Endothelial cell of umbilical vein (primary cell): ENCODE results near the gene ALG5. TPM values are rescaled to one million over a fixed set of nuclear protein-coding genes. Genes with fewer than 3 reads are reported as not detected.

Experiments
- BruUV-seq: library from RNA; stranded (reverse); fragments of 400-500 nt; replicated peaks from 2 replicates; lab custom pipeline; 2021; lab: Mats Ljungman, UMichigan
- CTCF ChIA-PET: fragments of 300-600, 350-600 bp; sonication (Branson Sonifier 250); formaldehyde crosslinking; loops from one replicate; lab custom pipeline; 2021; ENCODE audit warnings: antibody characterized with exemption, inconsistent platforms; lab: Charles Lee
- POLR2A ChIA-PET: fragments of 300-600, 350-600 bp; sonication (Branson Sonifier 250); formaldehyde crosslinking; loops from one replicate; lab custom pipeline; 2021; ENCODE audit warnings: antibody characterized with exemption, inconsistent platforms; lab: Charles Lee
- DNase-seq: peaks from one replicate; pipeline ENCODE4 v3.0.0-alpha.2; 2011; ENCODE audit warnings: low read depth, low spot score
- FAIRE-seq: peaks from 2 replicates; lab custom pipeline; 2011; peaks lifted over from hg19 to GRCh38; lab: Jason Lieb, UNC
- H2AFZ ChIP-seq: 2 replicates; pipeline ENCODE4 v1.6.0; 2012; ENCODE audit warnings: low read depth, low read length, control low read depth, inconsistent platforms
- H3K27ac ChIP-seq: 2 replicates; pipeline ENCODE4 v1.5.1; 2011; ENCODE audit warnings: low read depth, mild to moderate bottlenecking, control low read depth, low read length, moderate library complexity; ENCODE audit not compliant: insufficient read depth
- H3K27me3 ChIP-seq, 2 experiments: 2 replicates each; pipeline versions ENCODE4 v1.6.0 to v1.6.1; 2011; ENCODE audit warnings: low read length in 2 of 2, mixed read lengths in 1 of 2; ENCODE audit not compliant: control insufficient read depth in 2 of 2, insufficient read depth in 2 of 2
- H3K36me3 ChIP-seq, 2 experiments: 2 replicates in 1 of 2; 3 replicates in 1 of 2; pipeline ENCODE4 v1.5.1; 2011; ENCODE audit warnings: low read length in 2 of 2, mild to moderate bottlenecking in 1 of 2, moderate library complexity in 1 of 2; ENCODE audit not compliant: control insufficient read depth in 2 of 2, insufficient read depth in 2 of 2; ENCODE audit errors: extremely low read depth in 1 of 2
- H3K4me1 ChIP-seq: 3 replicates; pipeline ENCODE4 v1.5.1; 2011; ENCODE audit warnings: mild to moderate bottlenecking, low read length; ENCODE audit not compliant: control insufficient read depth, insufficient read depth; ENCODE audit errors: extremely low read depth
- H3K4me2 ChIP-seq: 2 replicates; pipeline ENCODE4 v1.6.1; 2011; ENCODE audit warnings: low read length, control low read depth, mixed read lengths; ENCODE audit not compliant: insufficient read depth
- H3K4me3 ChIP-seq, 3 experiments: fragments of 200-600 bp in 1 of 3; sonication (generic), shearing (Covaris generic) in 1 of 3; replicated peaks in 1 of 3; 2 replicates each; pipeline ENCODE4 v1.5.1; 2011 to 2016; ENCODE audit warnings: control low read depth in 3 of 3, low read length in 3 of 3, mild to moderate bottlenecking in 2 of 3, inconsistent platforms in 1 of 3, low read depth in 1 of 3, moderate library complexity in 1 of 3; ENCODE audit not compliant: insufficient read depth in 1 of 3
- H3K79me2 ChIP-seq: 2 replicates; pipeline ENCODE4 v1.6.0; 2012; ENCODE audit warnings: low read length, inconsistent platforms; ENCODE audit not compliant: control insufficient read depth, insufficient read depth
- H3K9ac ChIP-seq: replicated peaks from 2 replicates; pipeline ENCODE3; 2011; ENCODE audit warnings: low read length, control low read depth; ENCODE audit not compliant: insufficient read depth; ENCODE audit errors: extremely low read depth
- H3K9me1 ChIP-seq: replicated peaks from 3 replicates; pipeline ENCODE4 v1.6.0; 2011; ENCODE audit warnings: mild to moderate bottlenecking, low read length; ENCODE audit not compliant: control insufficient read depth, insufficient read depth; ENCODE audit errors: extremely low read depth
- H3K9me3 ChIP-seq: replicated peaks from 2 replicates; pipeline ENCODE4 v1.5.1; 2012; ENCODE audit warnings: low read length, inconsistent platforms; ENCODE audit not compliant: control insufficient read depth, insufficient read depth
- H4K20me1 ChIP-seq: replicated peaks from 2 replicates; pipeline ENCODE3; 2011; ENCODE audit warnings: mild to moderate bottlenecking, low read length; ENCODE audit not compliant: control insufficient read depth, insufficient read depth; ENCODE audit errors: extremely low read depth
- EZH2 ChIP-seq: IDR thresholded peaks from 2 replicates; pipeline ENCODE4 v1.6.1; 2012; ENCODE audit warnings: borderline replicate concordance, low read depth, mild to moderate bottlenecking, moderate library complexity, low read length, inconsistent platforms; ENCODE audit not compliant: severe bottlenecking
- FOS ChIP-seq: IDR thresholded peaks from 2 replicates; pipeline ENCODE4 v1.6.1; 2011; ENCODE audit warnings: mild to moderate bottlenecking, low read length, moderate library complexity, borderline replicate concordance; ENCODE audit not compliant: insufficient read depth
- GATA2 ChIP-seq: IDR thresholded peaks from 2 replicates; pipeline ENCODE4 v1.7.0; 2011; ENCODE audit warnings: low read depth, mild to moderate bottlenecking, moderate library complexity, mixed read lengths, low read length; ENCODE audit not compliant: insufficient read length, insufficient read depth
- JUN ChIP-seq: IDR thresholded peaks from 2 replicates; pipeline ENCODE4 v1.6.1; 2011; ENCODE audit warnings: borderline replicate concordance, low read depth; ENCODE audit not compliant: insufficient read length, insufficient read depth
- MYC ChIP-seq: IDR thresholded peaks from one replicate; pipeline ENCODE4 v1.6.1; 2011; ENCODE audit warnings: mild to moderate bottlenecking, low read depth, low read length
- POLR2A ChIP-seq: IDR thresholded peaks from 2 replicates; pipeline ENCODE4 v1.6.1; 2012; ENCODE audit warnings: low read depth, mild to moderate bottlenecking, control low read depth, low read length
- POLR2AphosphoS5 ChIP-seq: IDR thresholded peaks from 2 replicates; pipeline ENCODE4 v1.6.1; 2012; ENCODE audit warnings: low read depth, mild to moderate bottlenecking, control low read depth, low read length, moderate library complexity; ENCODE audit not compliant: insufficient read depth
- dilution Hi-C: fragments of 300-500 bp; cut with MboI; formaldehyde crosslinking; loops from one replicate; pipeline ENCODE4 v1.15.0; 2019; ENCODE audit warnings: low sequenced_read_pairs; ENCODE audit not compliant: extremely low pct_ligation_motif_present
- intact Hi-C: fragments of 100-400 bp; cut with micrococcal nuclease; formaldehyde crosslinking; loops from one replicate; pipeline ENCODE4 v1.10.0; 2022
- polyA plus RNA-seq, 4 experiments: library from polyadenylated mRNA; depleted of rRNA in 3 of 4; stranded (reverse) in 3 of 4; unstranded in 1 of 4; fragments of >200 nt; gene quantifications; 2 replicates each; pipeline versions ENCODE4 v1.2.1 to v1.2.3, GENCODE V29; 2011 to 2012; ENCODE audit warnings: missing spikeins in 1 of 4
- total RNA-seq: library from RNA; stranded (reverse); gene quantifications from 2 replicates; pipeline ENCODE4 v1.2.3, GENCODE V29; 2021
- TF ChIP-seq, protein P1 (sequence below), 2 donors: IDR thresholded peaks; 1 replicate in 1 of 2; 2 replicates in 1 of 2; pipeline ENCODE4 v1.5.1; 2011; ENCODE audit warnings: low read length in 2 of 2, mild to moderate bottlenecking in 2 of 2, moderate library complexity in 2 of 2, control low read depth in 1 of 2, inconsistent platforms in 1 of 2, low read depth in 1 of 2; ENCODE audit not compliant: insufficient read depth in 1 of 2; ENCODE audit errors: extremely low read depth in 1 of 2
- TF ChIP-seq, protein P2 (sequence below): IDR thresholded peaks from 2 replicates; pipeline ENCODE4 v1.6.1; 2011; ENCODE audit not compliant: insufficient read depth, insufficient read length

Gene ALG5
- total and polyA plus RNA-seq, 2 donors (not counting 3 experiments of a cell fraction or from before 2014, with no cell fraction given) = 24.4 to 29.3 TPM

DNA sequence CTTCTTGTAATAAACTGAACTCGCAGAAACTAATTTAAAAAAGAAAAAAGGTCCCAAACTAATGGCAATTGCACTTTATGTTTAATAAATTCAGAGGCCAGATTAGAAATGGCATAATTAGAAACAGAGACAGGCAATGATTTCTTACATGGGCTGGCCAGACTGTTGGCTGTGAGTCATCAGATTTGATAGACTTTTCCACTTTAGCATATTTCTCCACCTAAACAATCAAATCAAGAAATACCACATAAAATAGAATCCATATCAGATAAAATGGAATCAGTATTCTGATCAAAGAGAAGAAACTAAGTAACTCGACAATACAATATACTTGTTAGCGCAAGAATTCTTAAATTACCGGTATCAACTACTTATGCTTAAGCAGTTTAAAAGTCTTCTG, 30.5 kb upstream of the ALG5 start:
- Histone ChIP-seq H3K36me3 (peaks cover 17 to 28% of the 10 kb centered on the region in 2 experiments), H3K9me3 (no peaks in the 10 kb centered on the region), H3K4me2 (peak overlapping the region; percentile 35), H3K9me1 (no peaks in the 10 kb centered on the region), H3K27ac (peak overlapping the region; percentile 55), H3K4me3 (no peak overlapping the region), H2AFZ (no peak overlapping the region), H3K27me3 (no peaks in the 10 kb centered on the region), H3K79me2 (peaks cover 1% of the 10 kb centered on the region), H3K4me1 (peaks cover 31% of the 10 kb centered on the region), H3K9ac (no peak overlapping the region), H4K20me1 (no peaks in the 10 kb centered on the region)
- DNase-seq (peak; percentile 75), FAIRE-seq (peak; percentile 12)
- no TSS peak for BruUV-seq
- dilution Hi-C loops (no loop called here), intact Hi-C loops (no loop called here)
- CTCF ChIA-PET = interaction anchor here (1.0 to 1.7 kb wide), 3 partner anchors 30 to 49 kb away, joined by 3 to 8 read pairs (median 4); partner anchors contain the start of genes ALG5 and EXOSC8
- TF ChIP-seq JUN (peak; percentile 21), EZH2 (no peak), FOS (peak; percentile 61), GATA2 (no peak), POLR2A (no peak), MYC (no peak), POLR2AphosphoS5 (no peak)
- TF ChIP-seq, protein P1, sequence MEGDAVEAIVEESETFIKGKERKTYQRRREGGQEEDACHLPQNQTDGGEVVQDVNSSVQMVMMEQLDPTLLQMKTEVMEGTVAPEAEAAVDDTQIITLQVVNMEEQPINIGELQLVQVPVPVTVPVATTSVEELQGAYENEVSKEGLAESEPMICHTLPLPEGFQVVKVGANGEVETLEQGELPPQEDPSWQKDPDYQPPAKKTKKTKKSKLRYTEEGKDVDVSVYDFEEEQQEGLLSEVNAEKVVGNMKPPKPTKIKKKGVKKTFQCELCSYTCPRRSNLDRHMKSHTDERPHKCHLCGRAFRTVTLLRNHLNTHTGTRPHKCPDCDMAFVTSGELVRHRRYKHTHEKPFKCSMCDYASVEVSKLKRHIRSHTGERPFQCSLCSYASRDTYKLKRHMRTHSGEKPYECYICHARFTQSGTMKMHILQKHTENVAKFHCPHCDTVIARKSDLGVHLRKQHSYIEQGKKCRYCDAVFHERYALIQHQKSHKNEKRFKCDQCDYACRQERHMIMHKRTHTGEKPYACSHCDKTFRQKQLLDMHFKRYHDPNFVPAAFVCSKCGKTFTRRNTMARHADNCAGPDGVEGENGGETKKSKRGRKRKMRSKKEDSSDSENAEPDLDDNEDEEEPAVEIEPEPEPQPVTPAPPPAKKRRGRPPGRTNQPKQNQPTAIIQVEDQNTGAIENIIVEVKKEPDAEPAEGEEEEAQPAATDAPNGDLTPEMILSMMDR (IDR thresholded peaks at IDR 0.05; ENCODE audit: extremely low read depth in 1 of 2, insufficient read depth in 1 of 2, low read depth in 1 of 2, low read length in 2 of 2) = no peak
- TF ChIP-seq, protein P2, sequence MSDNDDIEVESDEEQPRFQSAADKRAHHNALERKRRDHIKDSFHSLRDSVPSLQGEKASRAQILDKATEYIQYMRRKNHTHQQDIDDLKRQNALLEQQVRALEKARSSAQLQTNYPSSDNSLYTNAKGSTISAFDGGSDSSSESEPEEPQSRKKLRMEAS = no peak
- POLR2A ChIA-PET = no interaction called here
